GM10266 (cell line): ENCODE results near the gene COL18A1.

Source experiments
- DNase-seq: peaks from one replicate; pipeline ENCODE4 v3.0.0; 2012; ENCODE audit errors: extremely low spot score
- TF ChIP-seq, protein P1 (sequence below): IDR thresholded peaks from 2 replicates; pipeline ENCODE4 v1.5.1; 2012; ENCODE audit warnings: mild to moderate bottlenecking, low read depth; ENCODE audit not compliant: control insufficient read depth, insufficient read depth; ENCODE audit errors: missing control alignments

The COL18A1 gene

DNA sequence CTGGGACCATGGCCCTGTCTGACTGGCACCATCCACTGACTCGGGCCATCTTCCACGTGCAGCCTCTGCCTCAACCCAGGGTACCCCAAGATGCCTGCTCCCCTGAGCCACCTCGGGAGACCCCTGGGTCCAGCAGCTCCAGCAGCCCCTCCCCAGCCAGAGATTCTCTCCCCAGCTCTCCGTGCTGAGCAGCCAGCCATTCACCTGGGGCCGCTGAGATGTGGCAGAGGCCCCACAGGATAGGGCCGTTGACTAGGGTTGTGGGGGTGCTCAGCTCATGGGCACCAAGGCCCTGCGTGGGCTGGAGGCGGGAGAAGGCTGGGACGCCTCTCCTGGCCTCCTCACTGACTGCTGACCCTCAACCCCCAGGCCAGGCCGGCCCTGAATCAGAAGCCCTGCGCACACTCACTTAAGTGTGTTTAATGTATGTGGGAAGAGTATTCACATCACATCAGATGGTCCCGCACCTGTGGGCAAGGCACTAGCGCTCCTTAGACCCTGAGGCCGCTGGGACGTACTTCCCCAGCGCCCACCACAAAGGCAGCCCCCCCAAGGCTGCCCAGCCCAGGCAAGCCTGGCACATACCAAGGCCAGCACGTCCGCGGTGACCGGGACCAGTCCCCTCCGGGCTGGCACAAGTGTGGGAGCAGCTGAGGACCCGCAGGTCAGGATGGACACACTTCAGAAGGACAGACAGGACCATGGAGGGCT, 109.5 kb downstream of the COL18A1 start:
- TF ChIP-seq, protein P1, sequence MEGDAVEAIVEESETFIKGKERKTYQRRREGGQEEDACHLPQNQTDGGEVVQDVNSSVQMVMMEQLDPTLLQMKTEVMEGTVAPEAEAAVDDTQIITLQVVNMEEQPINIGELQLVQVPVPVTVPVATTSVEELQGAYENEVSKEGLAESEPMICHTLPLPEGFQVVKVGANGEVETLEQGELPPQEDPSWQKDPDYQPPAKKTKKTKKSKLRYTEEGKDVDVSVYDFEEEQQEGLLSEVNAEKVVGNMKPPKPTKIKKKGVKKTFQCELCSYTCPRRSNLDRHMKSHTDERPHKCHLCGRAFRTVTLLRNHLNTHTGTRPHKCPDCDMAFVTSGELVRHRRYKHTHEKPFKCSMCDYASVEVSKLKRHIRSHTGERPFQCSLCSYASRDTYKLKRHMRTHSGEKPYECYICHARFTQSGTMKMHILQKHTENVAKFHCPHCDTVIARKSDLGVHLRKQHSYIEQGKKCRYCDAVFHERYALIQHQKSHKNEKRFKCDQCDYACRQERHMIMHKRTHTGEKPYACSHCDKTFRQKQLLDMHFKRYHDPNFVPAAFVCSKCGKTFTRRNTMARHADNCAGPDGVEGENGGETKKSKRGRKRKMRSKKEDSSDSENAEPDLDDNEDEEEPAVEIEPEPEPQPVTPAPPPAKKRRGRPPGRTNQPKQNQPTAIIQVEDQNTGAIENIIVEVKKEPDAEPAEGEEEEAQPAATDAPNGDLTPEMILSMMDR = no peak
- DNase-seq = no peak

DNA sequence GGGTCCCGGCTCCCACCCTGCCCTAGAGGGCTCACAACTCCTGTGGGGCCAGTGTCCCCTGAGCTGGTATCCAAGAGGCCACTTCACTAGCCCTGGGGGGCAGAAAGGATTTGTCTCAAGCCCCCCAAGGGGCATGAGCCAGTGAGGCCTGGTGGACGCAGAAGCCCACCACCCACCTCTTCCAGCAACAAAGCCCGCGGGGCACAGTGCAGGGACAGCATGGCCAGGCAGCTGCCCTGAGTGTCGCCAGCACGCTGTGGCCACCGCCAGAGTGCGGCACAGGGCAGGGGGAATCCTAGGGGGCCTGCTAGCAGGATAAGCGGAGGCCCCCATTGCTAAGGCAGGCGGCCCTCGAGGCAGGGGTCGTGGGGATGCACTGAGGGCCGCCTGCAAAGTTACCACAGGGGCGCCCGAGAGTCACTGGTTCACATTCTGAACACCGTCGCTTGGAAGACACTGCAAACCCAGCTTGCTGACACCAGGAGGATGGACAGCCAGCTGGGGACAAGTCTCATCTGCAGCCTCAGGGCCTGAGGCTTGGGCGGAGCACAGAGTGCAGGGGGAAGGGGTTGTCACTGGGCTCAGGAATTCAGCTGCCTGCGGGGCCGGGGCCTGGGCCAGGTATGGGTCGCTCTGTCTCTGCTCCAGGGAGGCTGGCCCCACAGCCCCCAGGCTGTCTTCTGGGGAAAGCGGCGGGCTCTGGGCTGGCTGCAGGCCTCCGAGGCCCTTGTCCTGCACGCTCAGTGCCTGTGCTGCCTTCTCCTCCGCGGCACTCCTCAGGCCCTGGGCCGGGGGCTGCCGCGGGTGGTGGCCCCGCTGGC, 110.5 kb downstream of the COL18A1 start:
- DNase-seq = no peak
- TF ChIP-seq, protein P1 = no peak

GRCh38 chr21:45516071-45516670, 111.2 kb downstream of the COL18A1 start:
- TF ChIP-seq, protein P1 = no peak
- no peak for DNase-seq

DNA sequence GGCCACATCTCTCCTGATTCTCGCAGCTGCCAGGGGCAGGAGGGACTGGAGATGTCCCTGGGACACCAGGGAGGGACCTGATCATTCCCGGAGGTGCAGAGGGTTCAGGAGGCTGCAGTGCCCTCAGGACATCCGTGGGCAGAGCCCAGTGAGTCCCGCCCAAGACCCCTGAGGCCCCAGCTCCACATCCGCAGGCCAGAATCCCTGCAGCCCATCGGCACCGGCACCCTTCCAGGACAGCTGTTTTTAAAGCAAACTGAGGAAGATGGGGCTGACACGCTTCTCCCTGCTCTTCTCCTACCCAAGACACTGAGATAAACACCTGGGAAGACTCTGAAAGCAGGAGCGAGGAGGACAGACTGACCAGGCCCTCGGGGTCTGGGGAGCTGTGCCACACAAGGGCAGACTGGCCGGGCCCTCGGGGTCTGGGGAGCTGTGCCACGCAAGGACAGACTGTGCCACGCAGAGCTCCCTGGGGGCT, 111.7 kb downstream of the COL18A1 start:
- TF ChIP-seq, protein P1 = no peak

GRCh38 chr21:45517249-45518065, 112.5 kb downstream of the COL18A1 start:
- DNase-seq = no peak
- TF ChIP-seq, protein P1 = no peak

More for the DNA sequence above, 111.7 kb downstream of the COL18A1 start:
- DNase-seq = no peak

DNA sequence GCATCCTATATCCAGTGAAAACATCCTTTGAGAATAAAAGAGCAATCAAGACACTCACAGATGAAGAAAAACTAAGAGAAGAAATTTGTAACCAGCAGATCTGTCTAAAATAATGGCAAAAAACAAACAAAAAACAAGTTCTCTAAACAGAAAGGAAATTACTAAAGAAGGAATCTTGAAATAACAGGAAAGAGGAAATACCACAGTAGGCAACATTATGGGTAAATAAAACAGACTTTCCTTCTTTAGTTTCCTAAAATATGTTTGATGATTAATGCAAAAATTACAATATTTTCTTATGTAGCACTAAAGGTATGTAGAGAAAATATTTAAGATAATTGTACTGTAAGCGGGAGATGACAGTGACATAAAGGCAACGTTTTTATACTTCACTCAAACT, 113.8 kb downstream of the COL18A1 start:
- no peak for DNase-seq
- TF ChIP-seq, protein P1 = no peak
